IMR-90 (cell line): Measurements from ENCODE around the gene NPIPB2. TPM values are rescaled to one million over a fixed set of nuclear protein-coding genes. Genes with fewer than 3 reads are reported as not detected.

Source experiments
- ATAC-seq: fragments of 200-7000 bp; cut with Tn5 transposase; 2 replicates; pipeline ENCODE4 v1.9.1; 2020; ENCODE audit warnings: low read depth, mild to moderate bottlenecking, moderate library complexity
- BruUV-seq: library from RNA; stranded (reverse); fragments of 400-500 nt; replicated peaks from 2 replicates; lab custom pipeline; 2021; lab: Mats Ljungman, UMichigan
- CTCF ChIA-PET: fragments of 300-600 bp; formaldehyde crosslinking; extraction: SDS; loops from one replicate; lab custom pipeline; 2021; ENCODE audit warnings: antibody characterized with exemption; lab: Yijun Ruan, JAX
- POLR2A ChIA-PET: fragments of 300-600 bp; sonication (Branson Sonifier 250); formaldehyde crosslinking; loops from one replicate; lab custom pipeline; 2022; ENCODE audit warnings: antibody characterized with exemption; ENCODE audit not compliant: unreplicated experiment; lab: Charles Lee
- DNase-seq: peaks from one replicate; pipeline ENCODE4 v3.0.0; 2013
- H2AFZ ChIP-seq: replicated peaks from 2 replicates; pipeline ENCODE3; 2013; ENCODE audit warnings: low read length, mild to moderate bottlenecking; ENCODE audit not compliant: poor library complexity
- H2AK5ac ChIP-seq: 2 replicates; pipeline ENCODE4 v1.6.1; 2013; ENCODE audit warnings: low read depth, low read length, inconsistent platforms
- H2AK9ac ChIP-seq: replicated peaks from 2 replicates; pipeline ENCODE3; 2013; ENCODE audit warnings: mild to moderate bottlenecking, low read depth, low read length, moderate library complexity; ENCODE audit not compliant: poor library complexity
- H2BK120ac ChIP-seq: 2 replicates; pipeline ENCODE4 v1.6.1; 2013; ENCODE audit warnings: low read depth, low read length, inconsistent platforms
- H2BK15ac ChIP-seq: 3 replicates; pipeline ENCODE4 v1.6.1; 2013; ENCODE audit warnings: low read depth, low read length, inconsistent platforms
- H2BK20ac ChIP-seq: 2 replicates; pipeline ENCODE4 v1.6.1; 2013; ENCODE audit warnings: low read depth, mild to moderate bottlenecking, inconsistent platforms, low read length, moderate library complexity
- H2BK5ac ChIP-seq: 2 replicates; pipeline ENCODE4 v1.6.1; 2013; ENCODE audit warnings: mild to moderate bottlenecking, low read depth, low read length, inconsistent platforms; ENCODE audit not compliant: poor library complexity, severe bottlenecking
- H3K14ac ChIP-seq: replicated peaks from 2 replicates; pipeline ENCODE4 v1.6.1; 2013; ENCODE audit warnings: low read depth, low read length, inconsistent platforms
- H3K18ac ChIP-seq: 2 replicates; pipeline ENCODE4 v1.6.1; 2013; ENCODE audit warnings: low read depth, low read length, control low read depth
- H3K23ac ChIP-seq: 2 replicates; pipeline ENCODE4 v1.6.1; 2013; ENCODE audit warnings: low read depth, low read length, inconsistent platforms
- H3K27ac ChIP-seq: 2 replicates; pipeline ENCODE4 v1.5.1; 2013; ENCODE audit warnings: mild to moderate bottlenecking, control low read depth, low read length; ENCODE audit not compliant: insufficient read depth
- H3K27me3 ChIP-seq: 2 replicates; pipeline ENCODE4 v1.6.1; 2013; ENCODE audit warnings: low read length; ENCODE audit not compliant: control insufficient read depth, insufficient read depth
- H3K36me3 ChIP-seq: 2 replicates; pipeline ENCODE4 v1.6.1; 2013; ENCODE audit warnings: low read length, mixed read lengths; ENCODE audit not compliant: control insufficient read depth, insufficient read depth
- H3K4ac ChIP-seq: 2 replicates; pipeline ENCODE4 v1.6.1; 2013; ENCODE audit warnings: low read depth, low read length, inconsistent platforms
- H3K4me1 ChIP-seq: 2 replicates; pipeline ENCODE4 v1.6.1; 2013; ENCODE audit warnings: low read length, mixed read lengths; ENCODE audit not compliant: control insufficient read depth, insufficient read depth
- H3K4me2 ChIP-seq: 2 replicates; pipeline ENCODE4 v1.6.1; 2013; ENCODE audit warnings: low read depth, mild to moderate bottlenecking, control low read depth, low read length, moderate library complexity
- H3K4me3 ChIP-seq: 2 replicates; pipeline ENCODE4 v1.5.1; 2013; ENCODE audit warnings: low read depth, mild to moderate bottlenecking, control low read depth, low read length, moderate library complexity; ENCODE audit not compliant: insufficient read depth
- H3K56ac ChIP-seq: 2 replicates; pipeline ENCODE4 v1.6.1; 2013; ENCODE audit warnings: low read length, inconsistent platforms; ENCODE audit not compliant: insufficient read depth; ENCODE audit errors: extremely low read depth
- H3K79me1 ChIP-seq, 2 experiments: 2 replicates each; pipeline ENCODE4 v1.6.1; 2013; ENCODE audit warnings: low read length in 2 of 2, inconsistent platforms in 1 of 2, low read depth in 1 of 2
- H3K9ac ChIP-seq: 2 replicates; pipeline ENCODE4 v1.6.1; 2013; ENCODE audit warnings: low read depth, low read length, control low read depth
- H3K9me1 ChIP-seq: 2 replicates; pipeline ENCODE4 v1.6.1; 2013; ENCODE audit warnings: low read length, inconsistent platforms; ENCODE audit not compliant: insufficient read depth
- H3K9me3 ChIP-seq: 2 replicates; pipeline ENCODE4 v1.6.1; 2013; ENCODE audit warnings: low read length; ENCODE audit not compliant: control insufficient read depth, insufficient read depth
- H4K20me1 ChIP-seq: 2 replicates; pipeline ENCODE4 v1.6.1; 2013; ENCODE audit warnings: low read length, inconsistent platforms; ENCODE audit not compliant: insufficient read depth
- H4K5ac ChIP-seq: 2 replicates; pipeline ENCODE4 v1.6.1; 2013; ENCODE audit warnings: mild to moderate bottlenecking, low read depth, low read length, control low read depth
- H4K8ac ChIP-seq, 2 experiments: 2 replicates each; pipeline ENCODE4 v1.6.1; 2013; ENCODE audit warnings: low read depth in 2 of 2, low read length in 2 of 2, control low read depth in 1 of 2, inconsistent platforms in 1 of 2
- H4K91ac ChIP-seq: 2 replicates; pipeline ENCODE4 v1.6.1; 2013; ENCODE audit warnings: low read depth, low read length, inconsistent platforms; ENCODE audit not compliant: insufficient read depth
- ELK1 ChIP-seq: fragments of 150-350 bp; IDR thresholded peaks from 2 replicates; pipeline ENCODE4 v1.6.1; 2016; ENCODE audit warnings: low read depth, mild to moderate bottlenecking, low read length, moderate library complexity, borderline replicate concordance
- WGBS, 2 experiments: methylation state at CpG; one replicate each; pipeline versions ENCODE4 v1.1.5 to v1.1.7; 2013; ENCODE audit warnings: missing lambda C conversion rate in 2 of 2; ENCODE audit not compliant: insufficient read length in 1 of 2; ENCODE audit errors: extremely low coverage in 2 of 2; 5-methylcytosine and 5-hydroxymethylcytosine counted together
- dilution Hi-C: fragments of 300-500 bp; cut with HindIII; formaldehyde crosslinking; loops from one replicate; pipeline ENCODE4 v1.14.3; 2018; ENCODE audit warnings: low sequenced_read_pairs; ENCODE audit not compliant: unreplicated experiment
- in situ Hi-C: fragments of 300-500 bp; cut with MboI; formaldehyde crosslinking; loops from 3 replicates; pipeline ENCODE4 v1.14.3; 2019; ENCODE audit warnings: low sequenced_read_pairs, inconsistent platforms, mixed read lengths
- intact Hi-C: fragments of 100-400 bp; cut with micrococcal nuclease; formaldehyde crosslinking; loops from 2 replicates; pipeline ENCODE4 v1.10.0; 2022
- polyA plus RNA-seq, 3 experiments: library from polyadenylated mRNA; depleted of rRNA; stranded (reverse); fragments of >200 nt; gene quantifications; 2 replicates each; pipeline ENCODE4 v1.2.3, GENCODE V29; 2012; ENCODE audit warnings: low replicate concordance in 1 of 3
- total RNA-seq: library from RNA; depleted of rRNA; stranded (reverse); fragments of >200 nt; gene quantifications from 2 replicates; pipeline ENCODE4 v1.2.3, GENCODE V29; 2012

Gene NPIPB2
- total and polyA plus RNA-seq, 2 of the 4 experiments (the other 2 are of a cell fraction), result 2.2 to 7.7 TPM

DNA sequence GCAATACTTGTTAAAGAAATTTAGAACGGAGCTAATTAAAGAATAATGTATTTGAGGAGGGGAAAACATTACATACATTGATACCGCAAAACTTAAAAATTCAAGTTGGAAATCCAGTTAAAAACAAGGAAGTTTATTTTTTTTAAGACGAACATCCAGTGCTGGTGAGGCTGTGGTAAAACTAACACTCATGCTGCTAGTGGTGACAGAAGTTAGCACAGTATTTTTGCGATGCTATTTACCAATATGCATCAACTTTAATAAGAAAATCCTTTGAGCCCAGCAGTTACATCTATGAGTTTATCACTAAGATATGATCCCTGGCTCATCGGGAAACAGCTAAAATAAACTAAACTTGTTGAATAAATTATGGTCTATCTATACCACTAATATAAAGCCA lies 57.8 kb downstream of the NPIPB2 start:
- no TSS peak for BruUV-seq
- Histone ChIP-seq H3K4me1 (no peaks in the 10 kb centered on the region), H2AK5ac (no peak overlapping the region), H3K4me2 (no peak overlapping the region), H3K4me3 (no peak overlapping the region), H2BK120ac (no peak overlapping the region), H3K9me3 (no peaks in the 10 kb centered on the region), H4K8ac (no peak overlapping the region), H2BK20ac (no peak overlapping the region), H4K91ac (no peak overlapping the region), H2AK9ac (no peak overlapping the region), H3K56ac (no peak overlapping the region), H2BK5ac (no peak overlapping the region), H4K5ac (no peak overlapping the region), H3K36me3 (peaks cover 40% of the 10 kb centered on the region), H3K9me1 (no peaks in the 10 kb centered on the region), H3K9ac (no peak overlapping the region), H3K27ac (no peak overlapping the region), H3K23ac (no peak overlapping the region), H3K79me1 (peaks cover 15 to 28% of the 10 kb centered on the region in 2 experiments), H3K4ac (no peak overlapping the region), H2AFZ (no peak overlapping the region), H4K20me1 (no peaks in the 10 kb centered on the region), H2BK15ac (no peak overlapping the region), H3K27me3 (no peaks in the 10 kb centered on the region), H3K14ac (no peak overlapping the region), H3K18ac (no peak overlapping the region)
- in situ Hi-C loops, result no loop called here
- dilution Hi-C loops, result no loop called here
- POLR2A ChIA-PET, result no interaction called here
- no peak for TF ChIP-seq ELK1
- no peak for ATAC-seq
- DNase-seq, result no peak
- whole genome bisulfite sequencing, 2 experiments, result 100% methylated on average over 1 of the region's 5 CpGs; no CpG with 5 or more reads in 1 of the 2 experiments
- intact Hi-C loops, result no loop called here
- CTCF ChIA-PET, result interaction anchor here (0.6 kb wide), 2 partner anchors 352 to 600 kb away, joined by 3 to 4 read pairs; no protein-coding TSS in a partner anchor
